Neuronal stem cell (in vitro differentiated cells): Measurements from ENCODE around the gene HSPD1.
A peak's percentile ranks its signal among the peaks of the same experiment; 100 is the strongest.

ENCODE experiments used
- DNase-seq: peaks from one replicate; pipeline ENCODE4 v3.0.0-alpha.2; 2013; ENCODE audit warnings: low spot score
- H2AFZ ChIP-seq: one replicate; pipeline ENCODE4 v1.6.1; 2013; ENCODE audit warnings: mild to moderate bottlenecking, low read length, inconsistent platforms
- H2AK5ac ChIP-seq: 2 replicates; pipeline ENCODE4 v1.6.1; 2013; ENCODE audit warnings: low read depth, mild to moderate bottlenecking, inconsistent platforms, low read length, moderate library complexity, mixed read lengths
- H2BK120ac ChIP-seq: 2 replicates; pipeline ENCODE4 v1.6.1; 2013; ENCODE audit warnings: low read depth, mild to moderate bottlenecking, inconsistent platforms, low read length, moderate library complexity, mixed read lengths
- H2BK12ac ChIP-seq: one replicate; pipeline ENCODE4 v1.6.1; 2013; ENCODE audit warnings: low read length, inconsistent platforms
- H2BK15ac ChIP-seq: 2 replicates; pipeline ENCODE4 v1.6.1; 2013; ENCODE audit warnings: mild to moderate bottlenecking, low read length, inconsistent platforms, mixed read lengths
- H2BK5ac ChIP-seq: one replicate; pipeline ENCODE4 v1.6.1; 2013; ENCODE audit warnings: inconsistent platforms, mild to moderate bottlenecking, low read length, moderate library complexity
- H3K14ac ChIP-seq: one replicate; pipeline ENCODE4 v1.6.1; 2013; ENCODE audit warnings: low read length, inconsistent platforms
- H3K18ac ChIP-seq: 2 replicates; pipeline ENCODE4 v1.6.1; 2013; ENCODE audit warnings: low read length, inconsistent platforms
- H3K23ac ChIP-seq: 2 replicates; pipeline ENCODE4 v1.6.1; 2013; ENCODE audit warnings: low read depth, mild to moderate bottlenecking, mixed read lengths, low read length, inconsistent platforms; ENCODE audit not compliant: poor library complexity
- H3K27ac ChIP-seq: replicated peaks from 3 replicates; pipeline ENCODE4 v1.5.1; 2013; ENCODE audit warnings: low read length, inconsistent platforms
- H3K27me3 ChIP-seq, 3 experiments: 2 replicates each; pipeline ENCODE4 v1.6.1; 2013; ENCODE audit warnings: low read length in 3 of 3, mild to moderate bottlenecking in 2 of 3, inconsistent platforms in 1 of 3, low read depth in 1 of 3, mixed read lengths in 1 of 3, moderate library complexity in 1 of 3; ENCODE audit not compliant: control insufficient read depth in 3 of 3, insufficient read depth in 3 of 3
- H3K36me3 ChIP-seq, 2 donors: replicated peaks in 1 of 2; 2 replicates each; pipeline ENCODE4 v1.6.1; 2013; ENCODE audit warnings: low read length in 2 of 2; ENCODE audit not compliant: control insufficient read depth in 2 of 2, insufficient read depth in 2 of 2
- H3K4ac ChIP-seq: 2 replicates; pipeline ENCODE4 v1.6.1; 2013; ENCODE audit warnings: inconsistent platforms, mild to moderate bottlenecking, low read length, moderate library complexity
- H3K4me1 ChIP-seq, 2 donors: 1 replicate in 1 of 2; 2 replicates in 1 of 2; pipeline ENCODE4 v1.6.1; 2013; ENCODE audit warnings: low read length in 2 of 2, low read depth in 1 of 2; ENCODE audit not compliant: control insufficient read depth in 2 of 2, insufficient read depth in 1 of 2
- H3K4me2 ChIP-seq: one replicate; pipeline ENCODE4 v1.6.1; 2013; ENCODE audit warnings: mild to moderate bottlenecking, low read length, inconsistent platforms; ENCODE audit not compliant: insufficient read depth, poor library complexity, severe bottlenecking
- H3K4me3 ChIP-seq, 2 donors: 2 replicates each; pipeline ENCODE4 v1.5.1; 2013; ENCODE audit warnings: low read length in 2 of 2, mild to moderate bottlenecking in 2 of 2, inconsistent platforms in 1 of 2, moderate library complexity in 1 of 2
- H3K79me1 ChIP-seq: one replicate; pipeline ENCODE4 v1.6.1; 2013; ENCODE audit warnings: low read depth, mild to moderate bottlenecking, inconsistent platforms, low read length, moderate library complexity
- H3K9ac ChIP-seq: one replicate; pipeline ENCODE4 v1.6.1; 2013; ENCODE audit warnings: mild to moderate bottlenecking, low read depth, low read length, inconsistent platforms; ENCODE audit not compliant: poor library complexity
- H3K9me3 ChIP-seq, 2 donors: replicated peaks in 1 of 2; 2 replicates each; pipeline versions ENCODE3 to v1.6.1; 2013; ENCODE audit warnings: low read length in 2 of 2, mild to moderate bottlenecking in 2 of 2, inconsistent platforms in 1 of 2, low read depth in 1 of 2, mixed read lengths in 1 of 2, moderate library complexity in 1 of 2; ENCODE audit not compliant: control insufficient read depth in 2 of 2, insufficient read depth in 1 of 2
- H4K8ac ChIP-seq: one replicate; pipeline ENCODE4 v1.6.1; 2013; ENCODE audit warnings: low read depth, mild to moderate bottlenecking, inconsistent platforms, low read length, moderate library complexity
- H4K91ac ChIP-seq: one replicate; pipeline ENCODE4 v1.6.1; 2013; ENCODE audit warnings: low read length, low read depth, mild to moderate bottlenecking, inconsistent platforms; ENCODE audit not compliant: poor library complexity
- WGBS, 2 donors: extraction: QIAGEN DNeasy Blood & Tissue Kit; methylation state at CpG; one replicate each; pipeline ENCODE4 v1.1.7; 2013; ENCODE audit warnings: missing lambda C conversion rate in 2 of 2, mixed read lengths in 1 of 2; ENCODE audit not compliant: insufficient read length in 2 of 2, insufficient replicate concordance in 1 of 2; ENCODE audit errors: extremely low coverage in 2 of 2; 5-methylcytosine and 5-hydroxymethylcytosine counted together

Gene HSPD1

DNA sequence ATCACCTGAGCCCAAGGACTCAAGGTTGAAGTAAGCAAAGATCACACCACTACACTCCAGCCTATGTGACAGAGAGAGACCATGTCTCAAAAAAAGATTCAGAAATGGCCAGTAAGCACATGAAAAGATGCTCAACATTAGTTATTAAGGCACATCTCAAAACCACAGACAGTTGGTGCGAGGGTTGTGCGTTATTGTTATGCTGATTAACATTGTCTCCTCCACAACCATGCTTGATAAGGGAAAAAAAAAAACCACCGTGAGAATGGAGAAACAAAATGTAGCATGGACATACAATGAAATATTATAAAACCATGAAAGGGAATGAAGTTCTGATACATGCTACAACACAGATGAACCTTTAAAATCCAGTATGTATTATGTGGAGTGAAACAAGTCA is 43.6 kb upstream of the HSPD1 start:
- no peak overlapping the region for H2BK15ac ChIP-seq
- no peaks in the 10 kb centered on the region for H3K27me3 ChIP-seq
- no peak overlapping the region for H3K18ac ChIP-seq
- H3K27ac ChIP-seq, result no peak overlapping the region
- H3K36me3 ChIP-seq, result peaks cover 4 to 94% of the 10 kb centered on the region in 2 donors
- no peak overlapping the region for H4K91ac ChIP-seq
- no peak for DNase-seq
- no peak overlapping the region for H3K4me2 ChIP-seq
- no peak overlapping the region for H2AK5ac ChIP-seq
- H2BK120ac ChIP-seq, result no peak overlapping the region
- no peak overlapping the region for H2AFZ ChIP-seq
- no peak overlapping the region for H3K4me3 ChIP-seq
- H3K4ac ChIP-seq, result no peak overlapping the region
- H3K9me3 ChIP-seq, result peaks cover 0 to 6% of the 10 kb centered on the region in 2 donors
- no peak overlapping the region for H3K23ac ChIP-seq
- no peaks in the 10 kb centered on the region for H3K79me1 ChIP-seq
- H3K14ac ChIP-seq, result no peak overlapping the region
- no peak overlapping the region for H4K8ac ChIP-seq
- H3K9ac ChIP-seq, result no peak overlapping the region
- H2BK12ac ChIP-seq, result no peak overlapping the region
- no peak overlapping the region for H2BK5ac ChIP-seq
- no peaks in the 10 kb centered on the region for H3K4me1 ChIP-seq
- WGBS, 2 donors, result no CpG with 5 or more reads among the region's 3 CpGs

DNA sequence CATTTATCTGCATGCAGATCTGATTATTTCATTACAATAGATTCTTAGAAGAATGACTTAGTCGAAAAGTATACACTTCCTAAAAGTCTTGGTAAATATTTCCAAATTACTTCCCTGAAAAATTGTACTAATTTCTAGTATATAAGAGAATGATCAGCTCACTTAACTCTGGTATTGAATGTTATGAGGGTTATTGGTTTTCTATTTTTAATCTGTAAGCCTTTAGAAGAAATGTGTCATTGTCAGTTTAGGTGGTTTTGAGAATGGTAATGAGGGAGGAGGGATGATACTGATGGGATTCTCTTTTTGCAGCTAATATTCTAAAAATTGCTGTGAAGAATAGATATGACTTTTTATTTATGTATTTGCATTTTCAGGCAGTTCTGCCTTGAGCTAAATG is 40.1 kb upstream of the HSPD1 start:
- Histone ChIP-seq H4K91ac (no peak overlapping the region), H3K23ac (no peak overlapping the region), H2BK120ac (no peak overlapping the region), H4K8ac (no peak overlapping the region), H3K79me1 (peaks cover 3% of the 10 kb centered on the region), H3K4me2 (no peak overlapping the region), H3K36me3 (peaks cover 7 to 97% of the 10 kb centered on the region in 2 donors), H2BK12ac (no peak overlapping the region), H3K4me1 (no peaks in the 10 kb centered on the region), H3K14ac (no peak overlapping the region), H2AFZ (no peak overlapping the region), H3K9ac (no peak overlapping the region), H3K9me3 (peaks cover 0 to 2% of the 10 kb centered on the region in 2 donors), H2BK15ac (no peak overlapping the region), H3K18ac (no peak overlapping the region), H3K4ac (no peak overlapping the region), H2BK5ac (no peak overlapping the region), H3K27me3 (no peaks in the 10 kb centered on the region), H2AK5ac (no peak overlapping the region), H3K27ac (no peak overlapping the region), H3K4me3 (no peak overlapping the region)
- no CpG with 5 or more reads among the region's 1 CpG for WGBS, 2 donors
- DNase-seq, result no peak

DNA sequence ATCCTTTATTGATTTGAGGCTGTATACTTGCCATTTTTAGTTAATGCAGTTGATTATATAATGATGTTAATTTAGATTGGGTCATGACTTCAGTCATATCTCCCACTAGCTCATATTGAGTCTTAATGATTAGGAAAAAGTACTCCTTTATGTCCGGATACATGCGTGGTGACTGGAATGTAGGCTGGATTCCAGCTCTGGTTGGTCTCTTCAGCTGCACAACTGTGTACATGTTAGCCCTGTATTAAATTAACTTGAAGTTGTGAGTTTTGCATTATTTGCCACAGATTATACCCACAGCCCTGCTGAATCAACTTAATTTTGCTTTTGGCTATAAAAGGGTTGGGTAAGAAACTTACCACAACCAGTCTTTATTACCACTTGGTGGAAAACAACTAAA is 38.8 kb upstream of the HSPD1 start:
- Histone ChIP-seq H3K79me1 (peaks cover 3% of the 10 kb centered on the region), H3K4me2 (no peak overlapping the region), H2BK120ac (no peak overlapping the region), H3K9ac (no peak overlapping the region), H3K14ac (no peak overlapping the region), H3K36me3 (peaks cover 7 to 90% of the 10 kb centered on the region in 2 donors), H2BK5ac (no peak overlapping the region), H4K91ac (no peak overlapping the region), H2BK15ac (no peak overlapping the region), H3K4ac (no peak overlapping the region), H3K9me3 (no peaks in the 10 kb centered on the region), H3K4me1 (no peaks in the 10 kb centered on the region), H2AK5ac (no peak overlapping the region), H3K23ac (no peak overlapping the region), H4K8ac (no peak overlapping the region), H2BK12ac (no peak overlapping the region), H2AFZ (no peak overlapping the region), H3K4me3 (no peak overlapping the region), H3K18ac (no peak overlapping the region), H3K27ac (no peak overlapping the region), H3K27me3 (no peaks in the 10 kb centered on the region)
- WGBS, 2 donors, result no CpG with 5 or more reads among the region's 2 CpGs
- DNase-seq, result no peak

DNA sequence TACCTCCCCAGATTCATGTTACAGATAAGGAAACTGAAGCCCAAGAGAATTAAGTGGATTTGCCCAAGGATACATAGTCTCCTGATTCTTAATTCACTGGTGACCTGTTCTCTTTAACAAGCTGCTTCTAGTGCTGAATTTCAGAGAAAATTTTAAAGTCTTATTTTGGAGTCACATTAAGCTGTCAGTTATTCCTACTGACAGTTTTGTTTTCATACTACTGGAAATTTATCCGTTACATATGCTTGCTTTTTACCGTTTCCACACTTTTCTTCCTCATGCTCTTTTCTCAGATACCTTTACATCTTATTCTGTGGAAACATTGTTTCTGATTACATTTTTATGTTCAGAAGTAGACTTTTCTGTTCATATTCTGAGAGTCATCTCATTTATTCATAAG is 17.5 kb upstream of the HSPD1 start:
- no peaks in the 10 kb centered on the region for H3K79me1 ChIP-seq
- H2AFZ ChIP-seq, result no peak overlapping the region
- WGBS, 2 donors, result no CpG with 5 or more reads among the region's 2 CpGs
- H3K4me1 ChIP-seq, result peaks cover 0 to 9% of the 10 kb centered on the region in 2 donors
- H3K9me3 ChIP-seq, result no peaks in the 10 kb centered on the region
- no peak overlapping the region for H4K8ac ChIP-seq
- no peak overlapping the region for H3K9ac ChIP-seq
- no peak overlapping the region for H2AK5ac ChIP-seq
- no peak overlapping the region for H3K14ac ChIP-seq
- H4K91ac ChIP-seq, result no peak overlapping the region
- H3K4me3 ChIP-seq, result peak overlapping the region in 1 of 2 donors; percentile 94
- no peak overlapping the region for H3K23ac ChIP-seq
- no peak overlapping the region for H2BK5ac ChIP-seq
- no peak overlapping the region for H2BK12ac ChIP-seq
- H3K36me3 ChIP-seq, result peaks cover 0 to 21% of the 10 kb centered on the region in 2 donors
- H3K18ac ChIP-seq, result no peak overlapping the region
- H2BK120ac ChIP-seq, result no peak overlapping the region
- no peak overlapping the region for H3K27ac ChIP-seq
- DNase-seq, result no peak
- H2BK15ac ChIP-seq, result no peak overlapping the region
- H3K27me3 ChIP-seq, result no peaks in the 10 kb centered on the region
- no peak overlapping the region for H3K4me2 ChIP-seq
- H3K4ac ChIP-seq, result no peak overlapping the region
